HG03520 (cell line): ENCODE data around the gene WTIP.
"Not testable (repeated sequence)": the region's sequence is repeated elsewhere in the genome, so short reads cannot be mapped to it uniquely, and the experiment has no call there.

Source experiments
- ATAC-seq: cut with Tn5 transposase; IDR thresholded peaks from one replicate; pipeline ENCODE4 v1.9.1; 2021; ENCODE audit warnings: mild to moderate bottlenecking, moderate library complexity; ENCODE audit not compliant: unreplicated experiment

WTIP gene

GRCh38 chr19:34502582-34503411, 21.2 kb downstream of the WTIP start:
- no peak for ATAC-seq

DNA sequence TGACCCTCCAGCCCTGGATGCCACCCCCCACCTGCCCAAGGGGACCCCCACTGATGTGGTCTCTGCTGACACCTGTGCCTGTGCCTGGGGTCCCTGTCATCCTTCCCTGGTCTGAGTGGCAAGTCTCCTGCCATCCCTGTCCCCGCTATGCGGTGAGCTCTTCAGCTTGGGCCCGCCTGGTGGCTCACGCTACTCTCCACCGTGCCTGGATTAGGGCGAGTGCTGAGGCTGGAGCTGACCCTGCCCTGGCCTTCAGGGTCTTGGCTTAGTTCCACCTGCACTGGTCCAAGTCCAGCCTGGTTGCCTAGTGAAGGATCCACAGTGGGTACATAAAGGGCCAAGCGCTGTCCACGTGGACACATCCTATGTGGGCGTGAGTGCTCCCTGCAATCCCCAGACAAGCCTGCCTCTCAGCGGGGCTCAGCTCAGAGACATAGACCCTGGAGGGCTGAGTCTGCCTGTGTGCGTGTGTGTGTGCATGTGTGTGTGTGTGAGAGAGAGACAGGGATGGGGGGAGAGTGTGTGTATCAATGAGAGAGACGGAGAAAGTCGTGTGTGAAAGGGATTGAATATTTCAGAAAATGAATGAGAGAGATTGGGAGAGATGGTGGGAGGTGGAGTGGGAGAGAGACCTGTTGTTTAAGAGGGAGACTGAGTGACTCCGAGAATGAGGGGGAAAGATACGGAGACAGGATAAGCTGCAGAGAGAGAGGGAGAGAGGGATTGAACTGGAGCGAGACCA, 22.1 kb downstream of the WTIP start:
- no peak for ATAC-seq

- no peak for ATAC-seq
Measured at GRCh38 chr19:34504273-34504808, 22.8 kb downstream of the WTIP start.

DNA sequence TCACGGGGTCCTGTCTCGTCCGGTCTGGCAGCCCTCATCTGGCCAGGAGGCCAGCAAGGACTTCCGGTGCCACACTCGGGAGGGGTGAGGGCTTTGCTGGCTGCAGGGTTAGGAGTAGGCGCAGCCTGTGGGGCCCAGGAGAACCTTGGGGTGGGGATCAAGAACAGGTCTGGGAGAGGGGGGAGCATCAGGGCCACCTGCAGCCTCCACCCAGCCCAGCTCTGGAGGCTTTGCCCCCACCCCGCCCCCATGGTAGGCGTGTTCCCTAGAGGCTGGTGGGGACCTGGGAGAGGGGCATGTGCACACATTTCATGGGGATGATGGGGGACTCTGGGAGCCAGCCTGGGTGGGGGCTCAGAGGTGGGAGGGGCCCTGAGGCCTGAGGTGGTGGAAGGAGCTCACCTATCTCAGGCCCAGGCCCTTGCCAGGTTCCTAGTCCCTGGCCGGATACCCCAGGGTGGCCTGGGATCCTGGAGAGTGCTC, 23.3 kb downstream of the WTIP start:
- ATAC-seq: no peak

GRCh38 chr19:34505321-34506025, 23.9 kb downstream of the WTIP start:
- ATAC-seq: no peak

DNA sequence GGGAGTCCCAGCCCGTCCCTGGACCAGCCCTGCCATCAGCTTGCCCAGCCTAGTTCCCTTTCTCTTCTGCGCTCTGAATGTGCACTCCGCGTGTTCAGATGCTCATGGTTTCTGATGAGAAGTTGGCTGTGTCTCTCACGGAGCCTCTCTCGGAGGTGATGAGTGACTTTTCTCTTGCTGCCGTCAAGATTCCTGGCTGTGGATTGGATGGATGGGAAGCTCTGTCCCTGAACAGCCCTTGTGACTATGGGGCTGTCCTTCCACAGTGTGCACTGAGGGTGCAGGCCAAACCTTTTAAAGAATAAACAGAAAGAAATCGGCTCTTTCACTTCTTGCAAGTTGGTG, 24.4 kb downstream of the WTIP start:
- ATAC-seq: no peak

GRCh38 chr19:34507414-34508067, 26.0 kb downstream of the WTIP start:
- no peak for ATAC-seq

GRCh38 chr19:34508540-34508939, 27.0 kb downstream of the WTIP start:
- no peak for ATAC-seq

- ATAC-seq: not testable (repeated sequence)
Measured at GRCh38 chr19:34510904-34511303, 29.3 kb downstream of the WTIP start.

DNA sequence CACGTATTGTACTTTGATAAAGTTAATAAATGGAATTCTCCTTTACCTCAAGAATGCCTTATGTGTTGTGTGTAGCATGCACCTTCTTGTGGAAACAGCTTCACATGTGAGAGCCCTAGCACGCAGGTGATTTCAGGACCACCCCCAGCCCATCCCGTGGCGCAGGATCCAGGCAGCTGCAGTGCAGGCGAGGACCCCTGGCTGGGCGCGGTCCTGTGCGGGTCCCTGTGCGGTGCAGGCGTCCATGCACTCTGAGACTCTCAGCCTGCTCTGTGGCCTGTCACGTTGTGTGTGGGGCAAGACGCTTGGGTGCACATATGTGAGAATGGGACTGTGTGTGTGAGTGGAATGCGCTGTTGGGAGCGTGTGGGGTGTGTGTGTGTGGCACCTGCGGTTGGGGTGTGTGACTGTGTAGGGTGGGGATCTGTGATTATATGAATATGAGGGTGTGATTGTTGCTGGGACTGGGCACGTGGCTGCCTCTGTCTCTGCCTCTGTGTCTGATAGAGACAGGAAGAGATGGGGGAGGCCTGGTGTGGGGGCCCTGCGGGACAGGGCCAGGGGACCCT, 30.8 kb downstream of the WTIP start:
- no peak for ATAC-seq

GRCh38 chr19:34513767-34514166, 32.2 kb downstream of the WTIP start:
- no peak for ATAC-seq

DNA sequence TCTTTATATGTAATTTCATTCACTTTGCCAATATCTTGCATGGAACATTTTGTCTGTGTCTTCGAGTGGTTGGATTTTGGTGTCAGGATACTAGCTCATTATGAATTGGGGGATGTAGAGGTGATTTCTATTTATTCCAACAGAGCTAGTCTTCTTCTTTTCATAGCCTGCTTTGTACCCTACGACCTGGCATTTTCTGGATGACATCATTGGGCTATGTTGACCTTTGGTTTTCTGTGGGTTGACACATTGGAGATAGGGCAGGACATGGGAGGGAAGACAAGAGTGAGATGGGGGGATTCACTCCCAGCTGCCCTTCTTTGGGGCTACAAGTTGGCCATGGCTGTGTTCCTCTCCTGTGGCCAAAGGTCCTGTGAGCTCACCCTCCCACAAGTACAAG, 38.0 kb downstream of the WTIP start:
- no peak for ATAC-seq

DNA sequence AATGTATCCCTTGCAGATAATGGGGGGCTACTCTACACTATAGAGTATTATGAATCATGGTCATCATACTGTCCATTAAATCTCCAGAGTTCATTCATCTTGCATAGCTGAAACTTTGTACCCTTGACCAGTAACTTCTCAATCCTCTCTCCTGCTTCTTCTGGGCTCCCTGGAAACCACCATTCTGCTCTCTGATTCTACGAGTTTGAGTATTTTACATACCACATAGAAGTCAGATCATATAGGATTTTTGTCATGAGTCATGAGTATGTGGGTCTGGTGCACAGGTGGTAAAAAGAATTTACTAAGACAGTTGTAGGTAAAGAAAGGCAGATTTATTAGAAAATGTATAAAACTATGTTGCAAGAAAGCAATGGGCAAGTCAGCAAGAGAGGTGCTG, 41.9 kb downstream of the WTIP start:
- no peak for ATAC-seq

DNA sequence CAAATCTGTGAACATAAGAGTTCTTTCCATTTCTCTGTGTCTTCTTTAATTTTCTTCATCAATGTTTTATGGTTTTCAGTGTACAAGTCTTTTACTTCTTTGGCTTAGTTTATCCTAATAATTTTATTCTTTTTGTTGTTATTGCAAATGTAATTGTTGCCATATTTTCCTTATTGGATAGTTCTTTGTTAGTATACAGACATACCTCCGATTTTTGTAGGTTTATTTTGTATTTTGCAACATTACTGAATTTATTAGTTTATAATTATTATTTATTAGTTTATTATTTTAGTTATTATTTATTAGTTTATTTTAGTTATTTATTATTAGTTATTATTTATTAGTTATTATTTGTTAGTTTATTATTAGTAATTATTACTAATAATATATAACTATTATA, 43.4 kb downstream of the WTIP start:
- no peak for ATAC-seq

- ATAC-seq: no peak
Measured at GRCh38 chr19:34534206-34534605, 52.6 kb downstream of the WTIP start.

DNA sequence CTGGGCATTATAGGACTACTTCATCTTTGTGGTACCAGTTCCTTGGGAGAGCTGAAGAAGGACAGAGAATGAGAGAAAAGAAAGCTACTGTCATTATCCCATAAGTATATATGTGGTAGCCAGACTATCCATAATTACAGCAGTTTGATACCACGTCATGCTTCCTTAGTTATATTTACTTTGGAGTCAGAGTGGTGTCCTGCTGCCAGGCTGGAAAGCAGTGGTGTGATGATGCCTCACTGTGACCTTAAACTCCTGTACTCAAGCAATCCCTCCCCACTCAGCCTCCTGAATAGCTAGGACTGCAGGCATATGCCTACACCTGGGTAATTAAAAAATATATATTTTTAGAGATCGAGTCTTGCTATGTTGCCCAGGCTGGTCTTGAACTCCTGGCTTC, 57.8 kb downstream of the WTIP start:
- no peak for ATAC-seq

DNA sequence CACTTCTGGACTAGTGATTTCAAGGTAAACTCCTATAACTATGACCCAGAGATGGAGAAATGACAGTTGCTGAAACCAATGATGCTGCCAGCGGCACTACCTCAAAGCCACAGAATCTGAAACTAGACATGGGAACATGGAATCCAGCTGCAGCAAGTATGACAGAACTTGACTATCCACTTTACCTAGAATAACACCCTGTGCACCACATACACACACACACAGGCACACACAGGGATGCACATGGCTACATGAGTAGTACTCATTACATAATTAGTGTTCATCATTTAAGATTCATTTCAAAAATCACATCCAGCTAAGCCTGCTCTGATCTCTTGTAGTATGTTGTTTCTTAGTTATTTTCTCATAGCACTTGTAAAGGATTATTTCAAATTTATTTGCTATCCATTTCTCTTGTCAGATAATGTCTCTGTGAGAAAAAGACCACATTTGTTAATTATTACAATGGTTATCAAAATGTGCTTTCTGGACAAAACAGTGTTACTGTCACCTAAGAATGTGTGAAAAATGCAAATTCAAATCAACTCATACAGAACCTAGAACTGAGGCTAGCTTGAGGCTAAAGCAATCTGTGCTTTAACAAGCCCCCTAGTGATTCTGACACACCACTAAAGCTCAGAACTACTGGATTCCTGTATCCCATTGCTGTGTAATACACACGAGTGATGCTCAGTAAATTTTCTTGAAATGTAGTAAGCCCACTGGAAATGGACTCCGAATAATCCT, 59.4 kb downstream of the WTIP start:
- no peak for ATAC-seq

DNA sequence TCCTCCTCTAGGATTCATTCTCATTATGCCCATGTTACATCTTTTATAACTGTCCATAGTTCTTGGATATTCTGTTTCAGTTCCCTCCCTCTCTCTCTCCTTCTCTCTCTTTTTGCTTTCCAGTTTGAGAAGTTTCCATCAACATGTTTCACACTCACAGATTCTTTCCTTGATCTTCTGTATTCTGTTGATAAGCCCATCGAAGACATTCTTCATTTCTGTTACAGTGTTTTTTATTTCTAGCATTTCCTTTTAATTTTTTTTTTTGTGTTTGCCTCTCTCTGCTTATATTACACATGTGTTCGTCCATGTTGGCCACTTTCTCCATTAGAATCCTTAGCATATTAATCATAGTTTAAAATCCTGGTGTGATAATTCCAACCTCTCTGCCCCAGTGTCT, 68.3 kb downstream of the WTIP start:
- ATAC-seq: no peak

DNA sequence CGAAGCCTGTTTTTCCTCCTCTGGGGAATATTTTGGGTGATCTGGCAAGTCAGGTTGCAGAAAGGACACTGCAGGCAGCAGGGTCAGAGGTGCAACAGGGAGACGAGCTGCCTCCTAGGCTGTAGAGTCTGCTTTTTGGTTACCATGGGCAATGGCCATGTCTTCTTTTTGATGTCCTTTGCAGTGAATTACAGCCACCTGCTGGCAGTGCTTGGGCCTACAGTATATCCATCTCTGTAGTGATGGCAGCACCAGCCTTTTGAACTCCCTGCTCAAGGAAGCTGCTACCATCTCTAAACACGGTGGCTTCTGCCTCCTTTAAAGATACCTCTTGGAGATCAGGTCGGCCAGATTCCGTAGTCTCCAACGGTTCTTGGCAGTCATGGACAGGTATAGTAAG, 73.9 kb downstream of the WTIP start:
- no peak for ATAC-seq

DNA sequence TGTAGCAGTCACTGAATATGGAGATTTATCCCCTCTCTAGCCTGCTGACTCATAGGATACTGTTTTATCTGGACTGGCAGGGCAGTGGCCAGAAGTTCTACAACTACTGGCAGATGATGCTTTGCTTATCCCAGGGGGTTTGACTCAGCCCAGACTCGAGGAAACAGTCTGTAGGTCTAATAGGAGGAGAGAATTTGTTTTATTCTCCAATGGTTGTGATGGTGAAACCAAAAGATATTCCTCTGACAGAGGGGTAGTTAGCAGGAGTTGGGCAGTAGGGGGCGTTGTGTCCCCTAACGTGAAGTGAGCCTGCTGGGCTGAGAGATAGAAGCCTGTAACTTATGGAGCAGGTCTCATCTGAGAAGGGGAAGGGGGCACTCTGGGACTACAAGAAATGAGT, 74.9 kb downstream of the WTIP start:
- no peak for ATAC-seq
